Measurements from ENCODE around the gene ARFGAP3. TPM values are rescaled to one million over a fixed set of nuclear protein-coding genes. Genes with fewer than 3 reads are reported as not detected.

The ARFGAP3 gene
- total RNA-seq, 6 donors from 2014 or later: 25.9 to 60.8 (median 41.9) TPM

- Histone ChIP-seq H3K36me3 (peaks cover 0 to 52% (median 30%) of the 10 kb centered on the region in 4 donors), H3K4me1 (peaks cover 3 to 8% (median 5%) of the 10 kb centered on the region in 4 donors), H3K4me3 (no peak overlapping the region), H3K27ac (peak overlapping the region in 2 of 4 donors; percentile 21 to 28), H3K27me3 (no peaks in the 10 kb centered on the region), H3K9me3 (no peaks in the 10 kb centered on the region)
- ATAC-seq (ENCODE audit: low FRiP score in 2 of 2): no peak
- DNase-seq: peak; percentile 14 to 77
- no peak for TF ChIP-seq CTCF (IDR thresholded peaks at IDR 0.05)
- no peak for TF ChIP-seq POLR2AphosphoS5 (IDR thresholded peaks at IDR 0.05)
- no peak for TF ChIP-seq POLR2A (IDR thresholded peaks at IDR 0.05)
- no peak for TF ChIP-seq EP300 (IDR thresholded peaks at IDR 0.05)
- 85 to 89% methylated on average over 17 to 25 of the region's 25 CpGs for WGBS, 2 donors
Observed at GRCh38 chr22:42794551-42795510, 62.2 kb downstream of the ARFGAP3 start.

GRCh38 chr22:42793848-42794405 lies 63.1 kb downstream of the ARFGAP3 start:
- ATAC-seq (ENCODE audit: low FRiP score in 2 of 2): peak in 1 of 2 donors; percentile 29
- Histone ChIP-seq H3K9me3 (no peaks in the 10 kb centered on the region), H3K4me1 (peaks cover 3 to 8% (median 5%) of the 10 kb centered on the region in 4 donors), H3K36me3 (peaks cover 0 to 43% (median 27%) of the 10 kb centered on the region in 4 donors), H3K27me3 (no peaks in the 10 kb centered on the region), H3K4me3 (no peak overlapping the region), H3K27ac (peak overlapping the region in 2 of 4 donors; percentile 21 to 28)
- DNase-seq: peak; percentile 17 to 45
- WGBS, 2 donors: 92% methylated on average over 15 of the region's 15 CpGs; no CpG with 5 or more reads in 1 of the 2 donors
- TF ChIP-seq CTCF (IDR thresholded peaks at IDR 0.05) (no peak), POLR2A (IDR thresholded peaks at IDR 0.05) (no peak), EP300 (IDR thresholded peaks at IDR 0.05) (no peak), POLR2AphosphoS5 (IDR thresholded peaks at IDR 0.05) (no peak)

- ATAC-seq (ENCODE audit: low FRiP score in 2 of 2) (peak in 1 of 2 donors; percentile 9), DNase-seq (peak; percentile 16 to 73)
- Histone ChIP-seq H3K27ac (peak overlapping the region in 2 of 4 donors; percentile 21 to 76), H3K4me1 (peaks cover 3 to 8% (median 5%) of the 10 kb centered on the region in 4 donors), H3K9me3 (no peaks in the 10 kb centered on the region), H3K36me3 (peaks cover 0 to 36% (median 25%) of the 10 kb centered on the region in 4 donors), H3K27me3 (no peaks in the 10 kb centered on the region), H3K4me3 (no peak overlapping the region)
- 63 to 89% methylated on average over 5 to 22 of the region's 25 CpGs for WGBS, 2 donors
- TF ChIP-seq POLR2AphosphoS5 (IDR thresholded peaks at IDR 0.05) (no peak), POLR2A (IDR thresholded peaks at IDR 0.05) (no peak), CTCF (IDR thresholded peaks at IDR 0.05) (no peak)
Observed at GRCh38 chr22:42792909-42793847, 63.9 kb downstream of the ARFGAP3 start.

DNA sequence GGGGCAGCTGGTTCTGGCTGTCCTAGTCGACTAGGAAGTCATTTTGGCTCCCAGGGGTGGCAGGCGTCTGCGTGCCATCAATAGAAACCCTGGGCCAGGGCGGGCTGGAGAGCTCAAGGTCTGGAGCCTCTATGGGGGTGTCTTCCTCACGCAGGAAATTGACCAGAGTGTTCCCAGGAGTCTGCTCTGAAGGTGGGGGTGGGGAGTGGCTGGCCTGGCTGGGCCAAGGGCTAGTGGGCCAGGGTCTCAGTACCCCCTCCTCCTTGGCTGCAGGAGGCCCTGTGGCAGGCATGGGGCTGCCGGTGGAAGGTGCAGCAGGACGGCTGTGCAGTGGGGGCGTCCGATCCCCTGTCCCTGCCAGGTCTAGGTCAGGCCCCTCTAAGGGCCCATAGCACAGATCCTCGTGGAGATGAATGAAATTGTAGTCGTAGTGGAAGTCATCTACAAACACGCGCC lies 64.6 kb downstream of the ARFGAP3 start:
- H3K9me3 ChIP-seq: no peaks in the 10 kb centered on the region
- H3K27ac ChIP-seq: peak overlapping the region in 3 of 4 donors; percentile 21 to 76 (median 57)

More for the DNA sequence above, 64.6 kb downstream of the ARFGAP3 start:
- H3K36me3 ChIP-seq: peaks cover 0 to 29% (median 19%) of the 10 kb centered on the region in 4 donors
- no peaks in the 10 kb centered on the region for H3K27me3 ChIP-seq
- DNase-seq (no peak), ATAC-seq (ENCODE audit: low FRiP score in 2 of 2) (no peak)
- TF ChIP-seq POLR2AphosphoS5 (IDR thresholded peaks at IDR 0.05) (no peak), POLR2A (IDR thresholded peaks at IDR 0.05) (no peak), CTCF (IDR thresholded peaks at IDR 0.05) (no peak), EP300 (IDR thresholded peaks at IDR 0.05) (no peak)
- peaks cover 3 to 8% (median 5%) of the 10 kb centered on the region in 4 donors for H3K4me1 ChIP-seq
- WGBS, 2 donors: 87 to 90% methylated on average over 2 to 5 of the region's 13 CpGs
- H3K4me3 ChIP-seq: no peak overlapping the region

Data from upper lobe of left lung (tissue), 6 donors.